HepG2 (cell line): ENCODE results near the gene KCNK7. TPM values are rescaled to one million over a fixed set of nuclear protein-coding genes. Genes with fewer than 3 reads are reported as not detected.

Experiments used
- AGO2 ChIP-seq: fragments of 200-400 bp; formaldehyde crosslinking; optimal IDR thresholded peaks from 2 replicates; pipeline ENCODE3; 2017; ENCODE audit warnings: mild to moderate bottlenecking, low read depth, low read length, moderate library complexity
- CC2D1A ChIP-seq: sonication (generic); formaldehyde crosslinking; IDR thresholded peaks from 2 replicates; pipeline ENCODE4 v1.8.1; 2023; ENCODE audit warnings: mild to moderate bottlenecking, missing genetic modification reagents
- CREB1 ChIP-seq, 2 experiments: fragments of 450-650 bp in 1 of 2; IDR thresholded peaks; 2 replicates each; pipeline ENCODE4 v1.6.1; 2016 to 2017; ENCODE audit warnings: control low read depth in 1 of 2, mild to moderate bottlenecking in 1 of 2, missing compliant biosample characterization in 1 of 2, missing genetic modification characterization in 1 of 2
- HIVEP1 ChIP-seq: sonication (generic); formaldehyde crosslinking; IDR thresholded peaks from 2 replicates; pipeline ENCODE4 v1.4.0; 2020; ENCODE audit warnings: mild to moderate bottlenecking, missing genetic modification reagents
- HMG20A ChIP-seq: IDR thresholded peaks from 2 replicates; pipeline ENCODE4 v1.6.1; 2016; ENCODE audit warnings: borderline replicate concordance
- HOXA3 ChIP-seq: sonication (generic); formaldehyde crosslinking; IDR thresholded peaks from 2 replicates; pipeline ENCODE4 v1.5.0; 2020; ENCODE audit warnings: missing genetic modification reagents
- MED8 ChIP-seq: sonication (generic); formaldehyde crosslinking; IDR thresholded peaks from 2 replicates; pipeline ENCODE4 v1.8.1; 2023; ENCODE audit warnings: mild to moderate bottlenecking, missing genetic modification reagents; ENCODE audit not compliant: insufficient replicate concordance
- PPARG ChIP-seq: conservative IDR thresholded peaks from 2 replicates; pipeline ENCODE4 v1.6.1; 2016; ENCODE audit warnings: missing biosample characterization, missing genetic modification reagents
- SOX6 ChIP-seq, 2 experiments: fragments of 450-650 bp in 1 of 2; sonication (generic) in 1 of 2; formaldehyde crosslinking in 1 of 2; IDR thresholded peaks; 2 replicates each; pipeline versions ENCODE4 v1.4.0 to v1.6.1; 2017 to 2020; ENCODE audit warnings: antibody characterized with exemption in 1 of 2, mild to moderate bottlenecking in 1 of 2, missing genetic modification reagents in 1 of 2
- XRCC5 ChIP-seq: fragments of 200-400 bp; formaldehyde crosslinking; optimal IDR thresholded peaks from 2 replicates; pipeline ENCODE3; 2017; ENCODE audit warnings: mild to moderate bottlenecking, low read length
- ZFAT ChIP-seq: sonication (generic); formaldehyde crosslinking; conservative IDR thresholded peaks from 2 replicates; pipeline ENCODE4 v1.8.1; 2023; ENCODE audit warnings: missing genetic modification reagents, inconsistent platforms
- ZNF563 ChIP-seq: sonication (generic); formaldehyde crosslinking; IDR thresholded peaks from 2 replicates; pipeline ENCODE4 v1.8.0; 2022; ENCODE audit warnings: mild to moderate bottlenecking, moderate library complexity, missing genetic modification reagents
- ZNF644 ChIP-seq: IDR thresholded peaks from 2 replicates; pipeline ENCODE4 v1.6.1; 2016; ENCODE audit warnings: low read depth
- ZNF646 ChIP-seq: sonication (generic); formaldehyde crosslinking; IDR thresholded peaks from 2 replicates; pipeline ENCODE4 v1.9.0; 2021; ENCODE audit warnings: mild to moderate bottlenecking, missing genetic modification reagents
- ZNF687 ChIP-seq: sonication (generic); formaldehyde crosslinking; IDR thresholded peaks from 2 replicates; pipeline ENCODE4 v1.5.1; 2020; ENCODE audit warnings: mild to moderate bottlenecking, missing genetic modification reagents, moderate library complexity
- ZNF710 ChIP-seq: sonication (generic); formaldehyde crosslinking; IDR thresholded peaks from 2 replicates; pipeline ENCODE4 v1.5.0; 2020; ENCODE audit warnings: mild to moderate bottlenecking, missing genetic modification reagents, borderline replicate concordance
- polyA plus RNA-seq, 8 experiments: library from polyadenylated mRNA; depleted of rRNA in 3 of 8; stranded (reverse) in 7 of 8; unstranded in 1 of 8; fragments of >200 nt; fragmentation: Illumina TruSeq in 4 of 8; extraction: Trizol in 4 of 8; gene quantifications; 2 replicates each; pipeline versions ENCODE4 v1.2.1 to v1.2.3, GENCODE V29; 2011 to 2016; ENCODE audit warnings: low read depth in 4 of 8, missing spikeins in 1 of 8, mixed read lengths in 1 of 8; ENCODE audit not compliant: insufficient read depth in 1 of 8
- total RNA-seq, 5 experiments: library from RNA; depleted of rRNA; stranded (reverse); fragments of >200 nt; fragmentation: Illumina TruSeq; extraction: Trizol; gene quantifications; 2 replicates each; pipeline ENCODE4 v1.2.3, GENCODE V29; 2016; ENCODE audit warnings: low read depth in 1 of 5

Gene KCNK7
- total and polyA plus RNA-seq, 2 of the 13 experiments (the other 11 are each of a cell fraction or from before 2014, with no cell fraction given), result 0.11 TPM; not detected in 1

- no peak for TF ChIP-seq CREB1 (IDR thresholded peaks at IDR 0.05)
- TF ChIP-seq CREB1 (CRISPR knock-in tag; IDR thresholded peaks at IDR 0.05), result no peak
- no peak for TF ChIP-seq ZNF646 (CRISPR knock-in tag)
- TF ChIP-seq HOXA3 (CRISPR knock-in tag), result no peak
- TF ChIP-seq ZFAT (CRISPR knock-in tag), result no peak
- no peak for TF ChIP-seq ZNF563 (CRISPR knock-in tag)
- TF ChIP-seq ZNF687, result 0 out of 2 replicates have a peak, but pooled peaks have one; percentile 10
- no peak for TF ChIP-seq ZNF710 (CRISPR knock-in tag)
- TF ChIP-seq HMG20A, result no peak
- TF ChIP-seq CC2D1A (CRISPR knock-in tag), result no peak
- TF ChIP-seq HIVEP1 (CRISPR knock-in tag), result peak; percentile 46; the same call in 1 of the 2 replicates
- TF ChIP-seq ZNF644 (CRISPR knock-in tag), result no peak
- peak; percentile 18 for TF ChIP-seq XRCC5
- peak; percentile 59 for TF ChIP-seq AGO2
- TF ChIP-seq PPARG (CRISPR knock-in tag), result no peak
- no peak for TF ChIP-seq SOX6 (IDR thresholded peaks at IDR 0.05)
- 0 out of 2 replicates have a peak, but pooled peaks have one; percentile 14 for TF ChIP-seq SOX6 (CRISPR knock-in tag; IDR thresholded peaks at IDR 0.05)
- no peak for TF ChIP-seq MED8 (CRISPR knock-in tag)
These were observed 15.6 kb upstream of the KCNK7 start (continued) for GRCh38 chr11:65611028-65611757.
